SK-N-MC (cell line): Measurements from ENCODE around the gene MRPS6.

ENCODE experiments used
- EZH2 ChIP-seq: fragments of 200-600 bp; sonication (generic); IDR thresholded peaks from one replicate; pipeline ENCODE4 v1.6.1; 2017; ENCODE audit warnings: antibody characterized with exemption
- FOXP2 ChIP-seq: optimal IDR thresholded peaks from 2 replicates; pipeline ENCODE3; 2011; ENCODE audit warnings: mild to moderate bottlenecking, moderate library complexity; ENCODE audit not compliant: insufficient read depth; ENCODE audit errors: extremely low read length, control extremely low read depth
- POLR2AphosphoS5 ChIP-seq: IDR thresholded peaks from 2 replicates; pipeline ENCODE4 v1.6.1; 2012; ENCODE audit warnings: mild to moderate bottlenecking, low read depth, low read length, borderline replicate concordance

DNA sequence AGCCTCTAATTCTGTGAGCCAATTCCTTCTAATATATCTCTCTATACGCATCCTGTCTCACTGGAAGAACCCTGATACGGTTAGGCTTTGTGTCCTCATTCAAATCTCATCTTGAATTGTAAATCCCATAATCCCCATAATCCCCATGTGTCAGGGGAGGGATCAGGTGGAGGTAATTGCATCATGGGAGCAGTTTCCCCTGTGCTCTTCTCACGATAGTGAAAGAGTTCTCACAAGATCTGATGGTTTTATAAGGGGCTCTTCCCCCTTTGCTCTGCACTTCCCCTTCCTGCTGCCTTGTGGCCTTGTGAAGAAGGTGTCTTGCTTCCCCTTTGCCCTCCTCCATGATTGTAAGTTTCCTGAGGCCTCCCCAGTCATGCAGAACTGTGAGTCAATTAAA, 116.1 kb downstream of the MRPS6 start:
- TF ChIP-seq POLR2AphosphoS5 (no peak), EZH2 (no peak), FOXP2 (no peak)
